ENCODE measurements around the gene BAHCC1. TPM values are rescaled to one million over a fixed set of nuclear protein-coding genes. Genes with fewer than 3 reads are reported as not detected.

Gene BAHCC1
- total RNA-seq, 2 donors from 2014 or later: 41.2 to 69.6 TPM

DNA sequence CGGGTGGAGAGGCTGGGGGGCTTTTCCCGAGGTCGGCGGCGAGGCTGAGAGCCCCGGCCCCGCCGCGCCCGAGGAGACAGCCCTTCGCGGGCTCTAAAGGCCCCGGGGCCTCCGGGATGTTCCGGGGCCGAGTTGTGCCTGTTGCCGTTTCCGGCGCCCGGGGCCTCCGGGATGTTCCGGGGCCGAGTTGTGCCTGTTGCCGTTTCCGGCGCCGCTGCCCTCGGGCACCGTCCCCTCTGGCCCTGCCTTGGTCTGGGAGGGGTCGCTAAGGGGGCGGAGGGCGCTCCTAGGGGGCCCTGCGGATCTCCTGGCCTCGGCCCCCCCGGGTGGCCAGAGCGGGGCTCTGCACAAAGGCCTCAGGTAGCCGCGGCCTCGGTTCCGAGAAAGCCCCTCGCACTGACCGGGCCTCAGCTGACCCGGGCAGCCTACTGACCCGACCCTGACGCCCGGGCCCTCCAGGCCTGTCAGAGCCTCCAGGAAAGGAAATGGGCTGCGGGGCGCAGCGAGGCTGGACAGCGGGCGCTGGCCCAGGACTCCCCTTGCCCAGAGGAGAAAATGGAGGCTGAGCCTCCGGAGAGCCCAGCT lies 93.1 kb downstream of the BAHCC1 start:
- Histone ChIP-seq H3K4me3 (peak overlapping the region; percentile 89), H3K27me3 (replicated peaks; ENCODE audit: insufficient read depth) (no peaks in the 10 kb centered on the region), H3K9me3 (no peaks in the 10 kb centered on the region), H3K36me3 (no peaks in the 10 kb centered on the region), H3K4me1 (ENCODE audit: control insufficient read depth in 1 of 2, low read depth in 2 of 2) (peaks cover 8 to 21% of the 10 kb centered on the region in 2 donors), H3K27ac (peak overlapping the region; percentile 57 to 77)
- DNase-seq (ENCODE audit: low spot score) (no peak), ATAC-seq (ENCODE audit: insufficient number of reproducible peaks, low FRiP score, low read depth) (no peak)
- TF ChIP-seq, protein P1, sequence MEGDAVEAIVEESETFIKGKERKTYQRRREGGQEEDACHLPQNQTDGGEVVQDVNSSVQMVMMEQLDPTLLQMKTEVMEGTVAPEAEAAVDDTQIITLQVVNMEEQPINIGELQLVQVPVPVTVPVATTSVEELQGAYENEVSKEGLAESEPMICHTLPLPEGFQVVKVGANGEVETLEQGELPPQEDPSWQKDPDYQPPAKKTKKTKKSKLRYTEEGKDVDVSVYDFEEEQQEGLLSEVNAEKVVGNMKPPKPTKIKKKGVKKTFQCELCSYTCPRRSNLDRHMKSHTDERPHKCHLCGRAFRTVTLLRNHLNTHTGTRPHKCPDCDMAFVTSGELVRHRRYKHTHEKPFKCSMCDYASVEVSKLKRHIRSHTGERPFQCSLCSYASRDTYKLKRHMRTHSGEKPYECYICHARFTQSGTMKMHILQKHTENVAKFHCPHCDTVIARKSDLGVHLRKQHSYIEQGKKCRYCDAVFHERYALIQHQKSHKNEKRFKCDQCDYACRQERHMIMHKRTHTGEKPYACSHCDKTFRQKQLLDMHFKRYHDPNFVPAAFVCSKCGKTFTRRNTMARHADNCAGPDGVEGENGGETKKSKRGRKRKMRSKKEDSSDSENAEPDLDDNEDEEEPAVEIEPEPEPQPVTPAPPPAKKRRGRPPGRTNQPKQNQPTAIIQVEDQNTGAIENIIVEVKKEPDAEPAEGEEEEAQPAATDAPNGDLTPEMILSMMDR (IDR thresholded peaks at IDR 0.05): no peak

DNA sequence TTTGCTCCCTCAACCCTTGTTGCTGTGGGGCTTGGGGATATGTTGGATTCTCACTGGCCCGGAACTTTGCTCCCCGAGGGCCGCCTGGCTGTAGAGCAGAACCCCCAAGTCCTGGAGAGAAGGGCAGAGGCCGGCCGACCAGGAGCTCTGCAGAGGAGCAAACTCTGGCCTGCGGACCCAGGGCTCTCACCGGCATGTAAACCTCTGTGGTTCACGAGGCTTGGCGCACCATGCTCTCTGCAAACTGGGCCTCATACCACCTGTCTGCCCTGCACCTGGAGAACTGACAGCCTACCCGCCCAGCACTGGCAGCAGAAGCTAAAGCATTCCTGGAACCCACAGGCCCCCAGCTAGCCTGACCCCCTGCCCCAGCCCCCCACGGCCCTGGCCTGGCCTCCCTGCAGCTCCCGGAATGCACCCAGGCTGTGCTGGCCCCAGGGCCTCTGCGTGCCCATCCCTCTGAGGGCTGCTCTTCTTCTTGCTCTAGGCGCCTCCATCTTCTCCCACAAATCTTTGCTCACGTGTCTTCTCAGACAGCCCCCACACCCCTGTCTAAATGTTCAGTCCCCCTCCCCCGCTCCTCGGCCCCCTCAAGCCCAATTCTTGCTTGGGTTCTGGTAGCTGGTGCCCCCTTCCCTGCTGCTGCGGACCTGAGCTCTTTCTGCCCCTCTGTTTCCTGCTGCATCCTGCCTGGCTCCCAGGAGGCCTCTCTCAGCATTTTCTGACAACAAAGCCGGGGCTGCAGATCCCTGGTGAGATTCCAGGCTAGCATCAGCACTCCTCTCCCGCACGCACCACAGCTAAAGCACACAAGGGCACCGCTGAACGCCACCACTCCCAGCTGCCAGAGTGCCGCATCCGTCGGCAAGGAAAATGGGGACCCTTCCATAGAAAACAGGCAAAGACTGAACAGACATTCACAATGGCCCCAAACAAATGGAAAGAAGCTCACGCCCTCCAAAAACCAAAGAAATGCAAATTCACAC lies 94.0 kb downstream of the BAHCC1 start:
- TF ChIP-seq, protein P1 (IDR thresholded peaks at IDR 0.05): no peak
- Histone ChIP-seq H3K4me3 (no peak overlapping the region), H3K27ac (no peak overlapping the region), H3K4me1 (ENCODE audit: control insufficient read depth in 1 of 2, low read depth in 2 of 2) (peaks cover 5 to 14% of the 10 kb centered on the region in 2 donors), H3K9me3 (no peaks in the 10 kb centered on the region), H3K36me3 (no peaks in the 10 kb centered on the region), H3K27me3 (replicated peaks; ENCODE audit: insufficient read depth) (no peaks in the 10 kb centered on the region)
- no peak for DNase-seq (ENCODE audit: low spot score)
- ATAC-seq (ENCODE audit: insufficient number of reproducible peaks, low FRiP score, low read depth): no peak

GRCh38 chr17:81489998-81490992 lies 95.0 kb downstream of the BAHCC1 start:
- no peaks in the 10 kb centered on the region for H3K9me3 ChIP-seq
- H3K36me3 ChIP-seq: no peaks in the 10 kb centered on the region
- H3K27ac ChIP-seq: no peak overlapping the region
- no peak overlapping the region for H3K4me3 ChIP-seq
- no peaks in the 10 kb centered on the region for H3K27me3 ChIP-seq (replicated peaks; ENCODE audit: insufficient read depth)
- TF ChIP-seq, protein P1 (IDR thresholded peaks at IDR 0.05): no peak
- H3K4me1 ChIP-seq (ENCODE audit: control insufficient read depth in 1 of 2, low read depth in 2 of 2): peaks cover 5 to 14% of the 10 kb centered on the region in 2 donors
- no peak for DNase-seq (ENCODE audit: low spot score)
- ATAC-seq (ENCODE audit: insufficient number of reproducible peaks, low FRiP score, low read depth): no peak

DNA sequence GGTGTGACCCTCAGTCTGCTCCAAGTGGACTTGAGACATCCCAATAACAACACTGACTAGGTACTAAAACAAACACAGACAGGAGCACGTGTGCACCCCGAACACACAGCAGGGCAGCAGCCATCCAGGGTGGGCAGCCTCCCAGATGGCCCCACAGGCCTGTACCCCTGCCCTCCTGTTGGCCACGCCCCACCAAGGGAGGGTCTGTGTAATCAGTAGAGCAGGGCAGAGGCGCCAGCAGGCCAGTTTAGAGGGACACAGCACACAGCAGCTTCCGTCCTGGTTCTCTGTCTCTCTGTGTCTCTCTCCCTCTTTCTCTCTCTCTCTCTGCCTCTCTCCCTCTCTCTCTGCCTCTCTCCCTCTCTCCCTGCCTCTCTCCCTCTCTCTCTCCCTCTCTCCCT lies 95.9 kb downstream of the BAHCC1 start:
- Histone ChIP-seq H3K36me3 (no peaks in the 10 kb centered on the region), H3K9me3 (no peaks in the 10 kb centered on the region), H3K4me1 (ENCODE audit: control insufficient read depth in 1 of 2, low read depth in 2 of 2) (peaks cover 5 to 14% of the 10 kb centered on the region in 2 donors), H3K27me3 (replicated peaks; ENCODE audit: insufficient read depth) (no peaks in the 10 kb centered on the region), H3K4me3 (no peak overlapping the region), H3K27ac (no peak overlapping the region)
- TF ChIP-seq, protein P1 (IDR thresholded peaks at IDR 0.05): no peak
- DNase-seq (ENCODE audit: low spot score) (no peak), ATAC-seq (ENCODE audit: insufficient number of reproducible peaks, low FRiP score, low read depth) (no peak)
